ENCODE results near the gene CAPN13.

- no peak for TF ChIP-seq CTCF (IDR thresholded peaks at IDR 0.05 in 8 of 11, conservative IDR thresholded peaks at IDR 0.05 in 3 of 11)
- no peak for TF ChIP-seq POLR2A (IDR thresholded peaks at IDR 0.05)
- TF ChIP-seq POLR2AphosphoS5 (IDR thresholded peaks at IDR 0.05): no peak
Measured at GRCh38 chr2:30730736-30731647, 76.3 kb downstream of the CAPN13 start.

Data from spleen (tissue), 7 donors.